Subcutaneous abdominal adipose tissue (tissue), 5 donors: ENCODE results near the gene CEP192.

Source experiments
- H3K27ac ChIP-seq: one replicate; pipeline ENCODE4 v1.7.0; 2013; ENCODE audit warnings: low read depth, mild to moderate bottlenecking, inconsistent platforms, low read length, moderate library complexity
- H3K27me3 ChIP-seq, 5 donors: one replicate each; pipeline ENCODE4 v1.7.0; 2013; ENCODE audit warnings: low read length in 5 of 5, inconsistent platforms in 1 of 5; ENCODE audit not compliant: control insufficient read depth in 5 of 5, insufficient read depth in 4 of 5
- H3K36me3 ChIP-seq, 5 donors: one replicate each; pipeline ENCODE4 v1.7.0; 2013; ENCODE audit warnings: low read length in 5 of 5; ENCODE audit not compliant: control insufficient read depth in 5 of 5, insufficient read depth in 5 of 5
- H3K4me1 ChIP-seq, 5 donors: one replicate each; pipeline ENCODE4 v1.7.0; 2013; ENCODE audit warnings: low read length in 5 of 5, mild to moderate bottlenecking in 3 of 5, moderate library complexity in 1 of 5; ENCODE audit not compliant: control insufficient read depth in 5 of 5, insufficient read depth in 5 of 5
- H3K4me3 ChIP-seq, 5 donors: one replicate each; pipeline ENCODE4 v1.7.0; 2013; ENCODE audit warnings: low read length in 5 of 5, low read depth in 1 of 5
- H3K9ac ChIP-seq, 5 donors: one replicate each; pipeline ENCODE4 v1.7.0; 2013; ENCODE audit warnings: low read length in 5 of 5, mild to moderate bottlenecking in 4 of 5, moderate library complexity in 3 of 5
- H3K9me3 ChIP-seq, 5 donors: one replicate each; pipeline ENCODE4 v1.7.0; 2013; ENCODE audit warnings: low read length in 5 of 5; ENCODE audit not compliant: control insufficient read depth in 5 of 5
- donor health status: healthy.
- donor health status: healthy.
- donor health status: healthy.
- donor health status: healthy.
- donor health status: healthy.

The CEP192 gene

DNA sequence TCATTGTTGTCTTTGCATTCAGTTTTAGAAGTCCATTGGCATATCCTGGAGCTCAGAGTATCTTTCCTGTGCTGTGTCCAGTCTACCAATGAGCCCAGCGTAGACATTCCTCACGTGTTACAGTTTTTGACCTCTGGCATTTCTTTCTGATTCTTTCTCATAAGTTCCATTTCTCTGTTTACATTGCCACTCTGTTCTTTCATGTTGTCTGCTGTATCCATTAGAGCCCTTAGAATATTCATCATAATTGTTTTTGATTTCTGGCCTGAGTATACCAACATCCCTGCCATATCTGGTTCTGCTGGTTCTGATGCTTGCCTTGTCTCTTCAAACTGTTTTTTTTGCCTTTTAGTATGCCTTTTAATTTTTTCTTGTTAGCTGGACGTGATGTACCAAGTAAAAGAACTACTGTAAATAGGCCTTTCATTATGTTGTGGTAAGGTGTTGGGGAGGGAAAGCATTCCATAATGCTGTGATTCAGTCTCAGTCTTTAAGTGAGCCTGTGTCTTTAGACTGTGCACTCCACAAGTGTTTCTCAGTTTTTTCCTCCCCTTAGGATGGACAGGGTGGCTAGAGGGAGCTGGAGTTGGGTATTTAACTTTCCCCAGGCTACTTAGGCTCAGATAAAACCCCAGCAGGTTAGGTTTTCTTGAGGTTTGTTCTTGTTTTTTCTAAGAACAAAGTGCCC lies 35.6 kb downstream of the CEP192 start:
- Histone ChIP-seq H3K4me3 (no peak overlapping the region), H3K27me3 (no peaks in the 10 kb centered on the region), H3K27ac (no peak overlapping the region), H3K9me3 (peaks cover 0 to 5% (median 0%) of the 10 kb centered on the region in 5 donors), H3K4me1 (no peaks in the 10 kb centered on the region), H3K9ac (no peak overlapping the region), H3K36me3 (peaks cover 16 to 47% (median 30%) of the 10 kb centered on the region in 5 donors)

DNA sequence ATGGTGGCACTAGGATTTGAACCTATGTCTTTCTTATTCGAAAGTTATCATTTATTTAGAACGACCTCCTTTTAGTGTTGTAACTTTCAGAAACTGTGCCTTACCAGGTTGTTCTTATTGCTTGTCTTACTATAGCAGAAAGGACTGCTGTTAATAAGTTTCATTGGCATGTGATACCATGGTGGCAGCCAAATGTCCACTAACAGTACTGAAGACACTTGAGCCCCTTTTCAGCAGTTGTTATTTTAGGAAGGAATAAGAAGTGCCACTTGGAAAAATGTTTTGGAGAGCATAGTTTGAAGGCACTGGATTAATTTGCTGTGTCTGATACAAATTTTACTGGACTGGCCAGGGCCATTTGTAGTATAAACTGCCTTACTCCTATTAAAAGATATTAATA lies 37.7 kb downstream of the CEP192 start:
- H3K27ac ChIP-seq = no peak overlapping the region
- no peaks in the 10 kb centered on the region for H3K4me1 ChIP-seq
- no peak overlapping the region for H3K9ac ChIP-seq
- H3K4me3 ChIP-seq = no peak overlapping the region
- peaks cover 28 to 54% (median 39%) of the 10 kb centered on the region in 5 donors for H3K36me3 ChIP-seq
- no peaks in the 10 kb centered on the region for H3K27me3 ChIP-seq
- H3K9me3 ChIP-seq = no peaks in the 10 kb centered on the region

DNA sequence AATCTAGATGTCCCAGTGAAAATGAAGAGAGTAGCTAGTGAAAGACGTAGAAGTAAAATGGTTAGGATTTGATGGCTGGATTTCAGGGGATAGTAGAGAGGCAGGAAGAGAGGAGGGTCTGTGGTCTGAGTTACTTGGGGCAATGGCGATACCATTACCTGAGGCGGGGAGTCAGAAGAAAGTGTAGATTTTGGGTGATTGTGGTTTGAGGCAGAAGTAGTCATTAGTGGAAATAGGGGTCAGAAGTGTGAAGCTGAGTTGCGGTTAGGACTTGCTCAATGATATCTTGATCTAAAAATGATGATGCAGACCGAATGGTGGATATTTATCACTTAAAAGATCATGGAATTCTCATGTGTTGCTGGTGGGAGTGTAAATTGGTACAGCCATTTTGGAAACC lies 41.0 kb downstream of the CEP192 start:
- Histone ChIP-seq H3K27ac (no peak overlapping the region), H3K36me3 (peaks cover 24 to 53% (median 30%) of the 10 kb centered on the region in 5 donors), H3K9ac (no peak overlapping the region), H3K4me3 (no peak overlapping the region), H3K9me3 (no peaks in the 10 kb centered on the region), H3K27me3 (no peaks in the 10 kb centered on the region), H3K4me1 (no peaks in the 10 kb centered on the region)

DNA sequence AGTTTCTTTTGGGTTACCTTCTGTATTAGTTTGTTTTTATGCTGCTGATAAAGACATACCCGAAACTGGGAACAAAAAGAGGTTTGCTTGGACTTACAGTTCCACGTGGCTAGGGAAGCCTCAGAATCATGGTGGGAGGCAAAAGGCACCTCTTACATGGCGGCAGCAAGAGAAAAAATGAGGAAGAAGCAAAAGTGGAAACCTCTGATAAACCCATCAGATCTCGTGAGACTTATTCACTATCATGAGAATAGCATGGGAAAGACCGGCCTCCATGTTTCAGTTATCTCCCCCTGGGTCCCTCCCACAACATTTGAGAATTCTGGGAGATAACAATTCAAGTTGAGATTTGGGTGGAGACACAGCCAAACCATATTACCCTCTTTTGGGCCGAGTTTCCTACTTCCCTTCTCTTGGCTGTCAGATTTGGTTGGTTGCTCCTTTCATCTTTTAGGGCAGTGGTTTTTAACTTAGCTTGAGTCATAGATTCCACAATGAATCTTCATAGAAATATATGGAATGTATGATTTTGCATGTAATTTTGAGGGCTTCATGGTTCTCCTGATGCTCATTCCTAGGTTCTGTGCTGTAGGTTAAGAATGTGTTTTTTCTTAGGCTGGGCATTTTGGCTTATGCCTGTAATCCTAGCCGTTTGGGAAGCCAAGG lies 44.2 kb downstream of the CEP192 start:
- Histone ChIP-seq H3K27me3 (no peaks in the 10 kb centered on the region), H3K27ac (no peak overlapping the region), H3K4me1 (no peaks in the 10 kb centered on the region), H3K36me3 (peaks cover 18 to 45% (median 27%) of the 10 kb centered on the region in 5 donors), H3K9ac (no peak overlapping the region), H3K9me3 (no peaks in the 10 kb centered on the region), H3K4me3 (no peak overlapping the region)

DNA sequence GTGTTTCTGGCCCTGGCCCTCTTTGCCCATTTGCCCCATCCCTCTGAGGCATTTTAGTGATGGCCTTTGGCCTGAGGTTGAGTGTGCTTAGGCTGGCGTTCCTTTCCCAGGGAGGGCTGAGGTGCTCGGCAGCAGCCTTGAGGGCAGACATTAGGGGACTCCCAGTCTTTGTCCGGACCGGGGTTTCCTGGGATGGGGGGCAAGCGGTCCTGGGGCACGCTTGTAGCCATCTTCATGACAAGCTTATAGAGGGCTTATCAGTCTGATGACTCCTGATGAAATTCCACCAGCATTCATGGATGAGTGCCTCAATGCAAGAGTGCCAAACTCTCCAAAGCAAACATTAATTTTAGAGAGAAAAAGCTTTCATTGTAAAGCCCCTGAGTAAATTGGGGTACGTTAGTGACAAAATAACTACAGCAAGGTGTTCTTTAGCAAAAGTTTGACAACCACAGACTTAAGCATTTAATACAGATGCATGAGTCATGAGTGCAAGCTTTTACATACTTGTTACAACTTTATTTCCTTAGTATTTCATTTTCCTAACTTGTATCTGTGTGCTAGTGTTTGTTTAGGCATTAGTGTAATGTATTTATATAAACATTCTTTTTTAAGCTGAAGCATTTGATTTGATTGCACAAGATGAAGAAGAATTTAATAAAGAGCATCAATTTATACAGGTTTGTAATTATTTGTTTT lies 45.6 kb downstream of the CEP192 start:
- no peak overlapping the region for H3K4me3 ChIP-seq
- H3K27ac ChIP-seq = no peak overlapping the region
- H3K9me3 ChIP-seq = no peaks in the 10 kb centered on the region
- no peak overlapping the region for H3K9ac ChIP-seq
- no peaks in the 10 kb centered on the region for H3K4me1 ChIP-seq
- peaks cover 10 to 36% (median 19%) of the 10 kb centered on the region in 5 donors for H3K36me3 ChIP-seq
- no peaks in the 10 kb centered on the region for H3K27me3 ChIP-seq

DNA sequence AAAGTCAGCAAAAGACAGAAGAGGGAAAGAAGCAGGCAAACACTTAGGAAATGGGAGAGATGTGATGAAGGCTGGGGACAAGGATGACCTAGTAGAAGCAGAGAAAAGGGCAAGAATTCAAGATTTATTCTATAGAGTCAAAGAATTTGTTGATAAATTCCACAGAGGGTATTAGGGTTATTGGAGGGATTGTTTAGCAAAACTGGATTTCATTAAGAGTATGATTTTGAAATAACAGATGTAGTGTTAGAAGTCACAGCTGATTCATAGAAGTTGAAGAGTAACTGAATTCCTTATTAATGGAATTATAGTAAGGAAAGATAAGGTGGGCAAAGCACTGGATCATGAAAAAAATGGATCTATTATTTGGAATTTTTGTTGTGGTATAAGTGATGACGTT lies 48.6 kb downstream of the CEP192 start:
- Histone ChIP-seq H3K36me3 (peaks cover 14 to 40% (median 17%) of the 10 kb centered on the region in 5 donors), H3K9ac (no peak overlapping the region), H3K9me3 (no peaks in the 10 kb centered on the region), H3K4me1 (no peaks in the 10 kb centered on the region), H3K27ac (no peak overlapping the region), H3K27me3 (no peaks in the 10 kb centered on the region), H3K4me3 (no peak overlapping the region)

DNA sequence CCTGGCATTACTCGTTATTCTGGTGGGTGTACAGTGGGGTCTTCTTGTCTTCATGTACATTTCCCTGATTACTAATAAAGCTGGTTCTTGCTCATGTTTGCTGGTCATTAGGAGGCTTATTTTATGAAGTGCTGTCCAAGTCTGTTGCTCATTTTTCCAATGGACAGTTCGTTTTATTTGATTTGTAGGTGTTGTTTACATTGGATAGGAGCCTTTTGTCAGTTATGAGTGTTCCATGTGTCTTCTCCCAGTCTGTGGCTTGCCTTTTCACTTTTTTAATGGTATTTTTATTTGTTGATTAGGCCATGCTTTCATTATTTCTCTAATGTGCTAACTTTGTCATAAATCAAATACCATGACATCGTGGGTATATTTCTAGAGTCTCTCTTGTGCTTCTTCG lies 51.9 kb downstream of the CEP192 start:
- Histone ChIP-seq H3K9ac (no peak overlapping the region), H3K9me3 (no peaks in the 10 kb centered on the region), H3K36me3 (peaks cover 20 to 36% (median 20%) of the 10 kb centered on the region in 5 donors), H3K4me1 (no peaks in the 10 kb centered on the region), H3K27me3 (no peaks in the 10 kb centered on the region), H3K4me3 (no peak overlapping the region), H3K27ac (no peak overlapping the region)

DNA sequence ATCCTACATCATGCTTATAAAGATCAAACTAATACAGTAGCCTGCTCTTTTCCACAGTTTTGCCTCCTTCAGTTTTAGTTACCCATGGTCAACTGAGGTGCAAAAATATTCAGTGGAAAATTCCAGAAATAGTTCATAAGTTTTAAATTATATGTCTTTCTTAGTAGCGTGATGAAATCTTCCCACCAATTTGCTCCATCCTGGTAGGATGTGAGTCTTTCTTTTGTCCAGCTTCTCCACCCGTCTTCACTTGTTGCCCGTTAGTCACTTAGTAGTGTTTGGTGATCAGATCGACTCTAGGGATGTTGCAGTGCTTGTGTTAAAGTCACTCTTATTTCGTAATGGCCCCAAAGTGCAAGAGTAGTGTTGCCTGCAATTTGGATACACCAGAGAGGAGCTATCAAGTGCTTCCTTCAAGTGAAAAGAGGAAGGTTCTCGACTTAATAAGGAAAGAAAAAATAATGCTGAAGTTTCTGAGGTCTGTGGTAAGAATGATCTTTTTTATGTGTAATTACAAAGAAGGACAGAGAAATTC lies 57.0 kb downstream of the CEP192 start:
- H3K4me3 ChIP-seq = no peak overlapping the region
- H3K9ac ChIP-seq = no peak overlapping the region
- H3K36me3 ChIP-seq = peaks cover 32 to 42% (median 37%) of the 10 kb centered on the region in 5 donors
- H3K27me3 ChIP-seq = no peaks in the 10 kb centered on the region
- peaks cover 0 to 3% (median 0%) of the 10 kb centered on the region in 5 donors for H3K4me1 ChIP-seq
- H3K9me3 ChIP-seq = no peaks in the 10 kb centered on the region
- H3K27ac ChIP-seq = no peak overlapping the region

DNA sequence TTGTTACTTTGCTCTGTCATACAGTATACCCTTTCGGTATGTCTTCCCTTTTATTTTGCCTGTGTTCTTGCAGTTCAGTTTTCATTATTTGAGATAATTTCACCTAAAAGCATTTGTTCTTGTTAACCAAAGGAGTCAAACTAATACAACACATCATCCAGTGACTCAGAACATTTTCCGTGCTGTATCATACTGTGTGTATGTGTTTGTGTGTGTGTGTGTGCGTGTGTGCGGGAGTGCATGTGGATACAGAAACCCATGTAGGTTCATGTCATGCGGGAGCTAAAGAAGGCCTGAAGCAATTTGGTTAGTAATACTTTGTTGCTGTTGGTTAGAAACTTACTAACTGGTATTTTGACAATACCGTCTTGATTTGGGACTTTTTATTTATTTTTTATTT lies 60.0 kb downstream of the CEP192 start:
- peaks cover 35 to 61% (median 57%) of the 10 kb centered on the region in 5 donors for H3K36me3 ChIP-seq
- peaks cover 0 to 3% (median 0%) of the 10 kb centered on the region in 5 donors for H3K4me1 ChIP-seq
- no peak overlapping the region for H3K9ac ChIP-seq
- no peaks in the 10 kb centered on the region for H3K27me3 ChIP-seq
- no peaks in the 10 kb centered on the region for H3K9me3 ChIP-seq
- H3K27ac ChIP-seq = no peak overlapping the region
- no peak overlapping the region for H3K4me3 ChIP-seq

DNA sequence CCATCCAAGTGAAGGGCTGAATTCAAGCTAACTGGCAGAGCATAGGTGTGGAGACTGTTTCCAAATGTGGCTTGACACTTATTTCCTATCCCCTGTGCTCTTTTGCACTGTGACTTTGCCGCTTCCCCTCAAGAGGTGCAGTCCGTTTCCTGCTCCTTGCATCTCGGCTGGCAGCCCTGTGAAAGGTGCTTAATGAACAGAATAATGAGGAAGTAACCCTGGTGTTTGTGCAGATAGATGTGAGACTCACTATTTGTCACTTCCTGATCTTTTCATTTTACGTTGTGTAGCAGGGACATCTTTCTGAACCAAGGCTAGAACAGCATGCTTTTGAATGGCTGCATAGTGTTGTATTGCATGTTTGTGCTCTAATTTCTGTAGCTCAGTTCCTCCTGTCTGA lies 60.8 kb downstream of the CEP192 start:
- Histone ChIP-seq H3K27ac (no peak overlapping the region), H3K9ac (no peak overlapping the region), H3K27me3 (no peaks in the 10 kb centered on the region), H3K4me1 (peaks cover 0 to 3% (median 0%) of the 10 kb centered on the region in 5 donors), H3K36me3 (peaks cover 38 to 67% (median 62%) of the 10 kb centered on the region in 5 donors), H3K4me3 (no peak overlapping the region), H3K9me3 (no peaks in the 10 kb centered on the region)
